Stimulated activated CD8-positive, alpha-beta memory T cell treated with anti-CD3 and anti-CD28 coated beads, Interleukin-12 subunit alpha, Interleukin-12 subunit beta, amount 100 ng/mL, for 24 hours (primary cell): ENCODE results near the gene SLAMF6.
A peak's percentile ranks its signal among the peaks of the same experiment; 100 is the strongest.
"Not testable (repeated sequence)": the region's sequence is repeated elsewhere in the genome, so short reads cannot be mapped to it uniquely, and the experiment has no call there.

Source experiments
- DNase-seq: peaks from one replicate; pipeline ENCODE4 v3.0.0-alpha.2; 2020; ENCODE audit errors: extremely low read depth

SLAMF6 gene

DNA sequence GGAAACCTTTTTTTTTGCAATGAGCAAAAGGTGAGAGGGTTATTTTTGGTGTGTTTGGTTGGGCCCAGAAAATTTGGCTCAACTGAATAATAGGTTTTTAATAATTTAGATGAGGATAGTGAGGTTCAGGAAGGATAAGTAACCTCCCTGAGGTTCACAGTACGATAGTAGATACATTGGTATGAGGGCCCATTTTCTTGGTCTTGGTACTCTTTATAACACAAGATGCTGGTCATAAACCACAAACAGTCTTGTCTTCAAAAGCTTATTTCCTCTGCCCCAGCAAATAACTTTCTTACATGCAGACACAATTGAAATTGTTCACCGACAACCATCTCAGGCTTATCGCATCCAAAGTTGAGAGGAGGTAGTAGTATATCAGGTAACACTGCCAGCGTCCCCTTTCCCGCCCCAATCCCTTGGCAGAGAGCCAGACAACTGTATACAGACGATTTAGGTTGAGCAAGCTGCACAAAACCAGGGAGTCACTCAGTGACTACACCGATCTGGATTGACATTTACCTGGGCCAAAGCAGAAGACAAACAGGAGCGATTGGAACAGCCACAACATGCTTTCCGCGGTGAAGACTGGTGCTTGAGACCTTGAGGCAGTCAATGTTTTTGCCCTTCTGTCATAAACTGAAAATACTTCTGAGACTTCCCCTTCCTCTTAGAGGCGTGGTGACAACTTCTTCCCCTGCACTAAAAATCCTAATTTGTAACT, at the start of gene SLAMF6:
Gene SLAMF6, minus strand, starts transcription at position 634 of the 724 bp plus-strand sequence. Its CDS starts 63 bp downstream, at position 571.
- no peak for DNase-seq

DNA sequence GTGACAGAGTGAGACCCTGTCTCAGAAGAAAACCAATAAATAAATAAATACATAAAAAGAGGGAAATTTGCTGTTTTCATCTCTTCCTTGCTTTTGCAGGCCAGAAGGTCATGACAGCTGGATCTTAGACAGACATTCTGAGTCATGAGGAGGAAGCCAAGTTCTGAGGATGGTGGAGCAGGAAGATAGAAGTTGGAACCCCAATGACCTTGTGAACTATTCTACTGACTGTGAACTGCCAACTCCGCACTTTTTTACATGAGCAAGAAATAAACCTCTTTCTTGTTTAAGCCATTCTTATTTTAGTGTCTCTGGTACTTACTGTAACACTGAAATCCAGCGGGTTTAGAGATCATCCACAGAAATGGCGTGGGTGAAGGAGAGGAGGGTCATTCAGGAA, 47.8 kb upstream of the SLAMF6 start:
- DNase-seq: no peak

GRCh38 chr1:160569806-160570205, 46.8 kb upstream of the SLAMF6 start:
- DNase-seq: no peak

GRCh38 chr1:160567858-160568682, 45.0 kb upstream of the SLAMF6 start:
- DNase-seq: peak; percentile 45

DNA sequence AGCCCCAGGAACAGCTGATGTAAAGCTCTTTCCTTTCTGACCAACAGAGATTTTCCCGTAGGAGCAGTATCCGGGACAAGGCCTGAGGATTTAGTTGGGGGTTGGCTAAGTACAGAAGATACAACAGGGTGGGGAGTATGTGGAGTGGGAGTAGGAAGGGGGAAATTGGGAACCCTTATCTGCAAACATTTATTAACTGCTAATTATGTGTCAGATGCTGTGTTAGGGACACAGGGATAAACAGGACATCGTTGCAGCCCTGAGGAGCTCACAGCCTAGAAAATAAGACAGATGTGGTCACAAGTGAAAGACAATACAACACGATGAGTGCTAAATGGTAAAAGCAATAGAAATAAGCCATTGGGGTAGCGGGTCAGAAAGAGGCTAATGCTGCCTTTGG, 44.3 kb upstream of the SLAMF6 start:
- no peak for DNase-seq

GRCh38 chr1:160565564-160565963, 42.5 kb upstream of the SLAMF6 start:
- no peak for DNase-seq

- not testable (repeated sequence) for DNase-seq
Measured at GRCh38 chr1:160563230-160563629, 40.2 kb upstream of the SLAMF6 start.

- not testable (repeated sequence) for DNase-seq
Measured at GRCh38 chr1:160562745-160563144, 39.7 kb upstream of the SLAMF6 start.

DNA sequence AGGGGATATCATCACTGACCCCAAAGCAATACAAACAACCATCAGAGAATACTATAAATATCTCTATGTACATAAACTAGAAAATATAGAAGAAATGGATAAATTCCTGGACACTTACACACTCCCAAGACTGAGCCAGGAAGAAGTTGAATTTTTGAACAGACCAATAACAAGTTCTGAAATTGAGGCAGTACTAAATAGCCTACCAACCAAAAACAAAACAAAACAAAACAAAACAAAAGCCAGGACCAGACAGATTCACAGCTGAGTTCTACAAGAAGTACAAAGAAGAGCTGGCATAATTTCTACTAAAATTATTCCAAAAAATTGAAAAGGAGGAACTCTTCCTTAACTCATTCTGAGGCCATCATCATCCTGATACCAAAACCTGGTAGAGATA, 37.8 kb upstream of the SLAMF6 start:
- no peak for DNase-seq

GRCh38 chr1:160560045-160560705, 37.1 kb upstream of the SLAMF6 start:
- no peak for DNase-seq

DNA sequence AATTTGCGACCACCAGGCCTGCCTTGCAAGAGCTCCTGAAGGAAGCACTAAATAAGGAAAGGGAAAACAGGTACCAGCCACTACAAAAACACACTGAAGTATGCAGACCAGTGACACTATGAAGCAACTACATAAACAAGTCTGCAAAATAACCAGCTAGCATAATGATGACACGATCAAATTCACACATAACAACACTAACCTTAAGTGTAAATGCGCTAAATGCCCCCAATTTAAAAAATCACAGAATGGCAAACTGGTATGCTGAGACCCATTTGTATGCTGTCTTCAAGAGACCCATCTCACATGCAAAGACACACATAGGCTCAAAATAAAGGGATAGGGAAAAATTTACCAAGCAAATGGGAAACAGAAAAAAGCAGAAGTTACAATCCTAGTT, 36.4 kb upstream of the SLAMF6 start:
- DNase-seq: not testable (repeated sequence)

- DNase-seq: no peak
Measured at GRCh38 chr1:160558660-160559380, 35.8 kb upstream of the SLAMF6 start.

GRCh38 chr1:160553778-160554177, 30.7 kb upstream of the SLAMF6 start:
- no peak for DNase-seq

GRCh38 chr1:160552425-160552824, 29.4 kb upstream of the SLAMF6 start:
- no peak for DNase-seq

- no peak for DNase-seq
Measured at GRCh38 chr1:160550572-160551034, 27.5 kb upstream of the SLAMF6 start.

- DNase-seq: no peak
Measured at GRCh38 chr1:160549665-160550006, 26.6 kb upstream of the SLAMF6 start.

DNA sequence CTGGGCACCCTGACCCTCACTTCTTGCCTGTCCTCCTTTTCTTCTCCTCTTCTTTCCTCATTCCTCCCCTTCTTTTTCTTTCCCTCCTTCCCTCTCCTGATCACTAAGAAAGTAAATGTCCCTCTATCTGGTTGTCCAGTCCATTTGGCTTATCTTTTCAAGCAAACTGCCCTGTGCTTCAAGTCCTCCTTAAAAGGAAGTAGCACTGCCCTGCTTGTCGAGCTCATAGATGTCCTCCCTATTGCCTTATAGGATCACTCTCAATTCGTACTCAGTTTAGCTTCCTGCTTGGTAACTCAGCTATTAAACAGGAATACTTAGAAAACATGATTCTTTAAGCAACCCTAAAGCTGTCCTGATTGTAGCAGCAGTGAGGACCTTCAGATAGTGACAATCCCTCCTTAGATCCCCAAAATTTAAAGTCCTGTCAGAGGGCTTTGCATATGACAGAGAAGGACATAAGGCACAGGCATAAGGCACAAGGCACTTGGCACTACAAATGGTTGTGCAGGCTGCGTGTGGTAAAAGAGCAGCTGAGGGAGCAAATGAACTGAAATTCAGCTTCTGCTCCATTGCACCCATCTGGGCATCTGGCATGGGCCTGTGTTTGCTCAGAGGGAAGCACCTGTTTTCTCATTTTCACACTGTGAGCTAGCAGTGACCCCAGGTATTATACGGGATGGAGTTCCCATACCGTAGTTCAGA, 26.1 kb upstream of the SLAMF6 start:
- DNase-seq: no peak

GRCh38 chr1:160548183-160548582, 25.1 kb upstream of the SLAMF6 start:
- DNase-seq: no peak

- no peak for DNase-seq
Measured at GRCh38 chr1:160547422-160547821, 24.4 kb upstream of the SLAMF6 start.

GRCh38 chr1:160546942-160547341, 23.9 kb upstream of the SLAMF6 start:
- DNase-seq: no peak

DNA sequence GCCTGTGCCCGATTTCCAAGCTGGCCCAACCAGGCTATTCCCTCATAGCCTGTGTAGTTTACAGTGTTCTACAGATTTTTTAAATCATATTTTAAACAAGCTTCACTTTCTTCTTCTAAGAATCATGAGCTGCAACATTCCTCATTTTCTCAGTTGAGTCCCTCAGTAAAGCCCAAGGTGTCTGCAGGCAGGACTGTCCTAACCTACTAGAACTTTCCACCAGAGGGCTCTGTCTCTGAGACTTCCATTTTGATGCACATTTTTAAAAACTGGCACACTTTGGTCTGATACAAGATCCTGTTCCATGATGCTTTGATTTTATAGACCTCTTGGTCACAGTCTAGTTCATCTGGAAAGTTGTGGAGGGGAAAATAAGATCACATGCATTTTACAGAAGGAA, 21.6 kb upstream of the SLAMF6 start:
- no peak for DNase-seq
